Stimulated activated CD8-positive, alpha-beta memory T cell treated with anti-CD3 and anti-CD28 coated beads, Interleukin-15, amount 100 ng/mL, for 24 hours (primary cell): ENCODE data around the gene TMEM101.
A peak's percentile ranks its signal among the peaks of the same experiment; 100 is the strongest.
"Not testable (repeated sequence)": the region's sequence is repeated elsewhere in the genome, so short reads cannot be mapped to it uniquely, and the experiment has no call there.

Experiments
- DNase-seq: peaks from one replicate; pipeline ENCODE4 v3.0.0-alpha.2; 2020; ENCODE audit warnings: low read depth

Gene TMEM101

DNA sequence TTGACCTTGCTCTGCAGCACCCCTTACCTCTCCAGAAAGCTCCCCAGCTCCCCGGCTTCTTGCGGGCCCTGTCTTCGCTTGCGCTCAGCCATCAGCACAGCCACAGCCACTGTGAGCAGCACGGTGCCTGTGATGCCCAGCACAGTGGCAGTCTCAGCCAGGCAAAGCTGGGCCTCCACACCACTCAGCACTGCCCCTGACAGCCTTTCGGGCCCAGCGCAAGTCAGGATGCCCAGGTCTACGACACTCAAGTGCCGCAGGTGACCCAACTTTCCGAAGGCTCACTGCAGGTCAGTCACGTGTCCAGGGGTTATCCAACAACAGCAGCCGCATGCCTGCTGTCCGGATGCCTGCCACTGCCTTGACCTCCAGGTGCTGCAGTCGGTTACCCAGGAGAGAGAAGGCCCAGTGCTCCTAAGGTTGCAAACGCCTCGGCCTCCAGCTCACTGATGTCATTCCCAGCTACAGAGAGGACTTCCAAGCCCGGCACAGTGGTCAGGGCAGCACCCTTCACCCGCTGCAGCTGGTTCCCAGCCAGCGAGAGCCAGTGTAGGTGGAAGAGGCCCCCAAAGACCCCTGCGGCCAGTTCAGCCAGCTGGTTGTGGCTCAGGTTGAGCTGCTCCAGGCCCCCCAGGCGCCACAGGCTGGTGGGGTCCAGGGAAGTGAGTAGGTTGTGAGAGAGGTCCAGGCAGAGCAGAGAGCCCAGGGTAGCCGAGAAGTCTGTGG lies 8.9 kb upstream of the TMEM101 start:
- DNase-seq, result no peak

DNA sequence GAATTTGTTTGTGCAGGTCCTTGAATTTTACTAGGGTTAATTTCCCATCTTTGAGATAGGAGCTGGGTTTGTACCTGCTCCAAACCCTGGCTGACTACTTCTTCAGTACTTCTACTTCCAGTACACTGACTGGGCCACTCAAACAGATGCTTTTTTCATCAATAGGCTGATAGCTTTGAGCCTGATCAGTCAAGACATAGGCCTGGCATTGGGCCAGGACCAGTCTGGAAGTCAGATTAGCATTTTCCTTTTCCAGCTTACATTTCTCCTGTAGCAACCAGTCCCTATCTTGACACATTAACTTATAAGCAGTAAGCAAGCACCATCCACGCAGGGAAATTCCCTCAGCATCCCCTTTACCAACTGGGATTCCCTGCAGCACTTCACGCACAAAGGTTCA lies 7.5 kb upstream of the TMEM101 start:
- no peak for DNase-seq

DNA sequence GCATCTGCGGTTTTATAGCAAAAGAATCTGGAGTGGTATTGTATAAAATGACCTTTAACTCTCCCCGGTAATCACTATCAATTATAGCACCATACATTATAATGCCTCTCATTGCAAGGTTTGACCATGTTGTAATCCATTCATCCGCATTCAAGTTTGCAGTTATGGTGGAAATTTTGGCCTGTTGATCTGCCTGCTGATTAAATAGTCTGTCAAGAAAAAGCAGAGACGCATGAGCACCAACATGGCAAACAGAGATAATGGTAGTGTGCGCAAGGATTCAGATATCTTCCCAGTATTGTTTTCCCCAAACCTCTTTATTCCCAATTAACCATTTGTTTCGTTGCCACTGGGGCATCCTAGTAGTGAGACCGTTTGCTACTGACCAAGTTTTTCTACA lies 6.5 kb upstream of the TMEM101 start:
- not testable (repeated sequence) for DNase-seq

DNA sequence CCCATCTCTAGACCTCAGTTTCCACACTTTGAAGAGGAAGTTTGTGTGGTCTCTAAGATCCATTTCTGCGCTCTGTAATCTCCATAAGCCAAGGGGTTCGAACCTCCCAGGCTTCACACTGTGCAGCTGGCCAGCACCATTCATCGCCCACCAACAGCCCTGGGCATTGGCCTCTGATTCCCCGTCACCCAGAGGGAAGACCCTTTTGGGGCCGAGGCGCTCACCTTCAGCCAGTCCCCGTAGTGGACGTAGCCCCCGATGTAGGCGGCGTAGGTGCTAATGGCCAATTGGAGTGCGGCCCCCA lies 678 bp downstream of the TMEM101 start:
- DNase-seq, result no peak

DNA sequence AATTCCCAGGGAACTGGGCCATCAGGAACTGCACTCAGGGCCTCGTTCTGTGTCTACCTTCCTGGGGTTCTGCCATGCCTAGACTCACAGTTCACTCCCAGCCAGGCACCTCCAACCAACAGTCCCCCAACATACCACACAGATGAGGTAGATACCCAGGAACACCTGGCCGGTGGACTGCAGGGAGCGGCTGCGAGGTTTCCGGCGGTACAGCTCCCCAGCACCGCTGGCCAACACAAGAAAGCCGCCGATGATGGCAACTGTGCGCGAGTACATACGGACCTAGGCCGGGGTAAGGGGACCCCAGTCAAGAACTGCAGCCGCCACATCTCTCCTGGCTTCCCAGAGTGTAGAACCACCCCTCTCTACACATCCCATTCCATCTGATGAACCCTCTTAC lies 1.9 kb downstream of the TMEM101 start:
- DNase-seq, result no peak

DNA sequence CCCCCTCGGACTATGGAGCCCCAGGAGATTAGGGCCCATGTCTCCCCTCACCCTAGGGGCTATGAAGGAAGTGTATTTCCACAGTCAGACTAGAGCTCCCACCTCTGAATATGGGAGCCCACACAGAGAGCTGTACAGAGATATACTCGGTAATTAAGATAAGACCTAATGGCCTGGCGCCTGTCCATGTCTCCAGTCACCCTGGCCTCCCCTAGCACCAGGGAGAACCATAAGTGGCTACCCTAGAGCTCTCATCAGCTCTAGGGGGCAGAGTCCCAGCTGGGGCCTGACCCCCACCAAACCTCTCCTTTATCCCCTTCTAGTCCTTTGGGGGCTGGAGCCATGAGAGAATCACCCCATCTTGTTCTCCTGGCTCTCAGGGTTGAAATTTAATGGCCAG lies 2.4 kb downstream of the TMEM101 start:
- DNase-seq, result no peak

DNA sequence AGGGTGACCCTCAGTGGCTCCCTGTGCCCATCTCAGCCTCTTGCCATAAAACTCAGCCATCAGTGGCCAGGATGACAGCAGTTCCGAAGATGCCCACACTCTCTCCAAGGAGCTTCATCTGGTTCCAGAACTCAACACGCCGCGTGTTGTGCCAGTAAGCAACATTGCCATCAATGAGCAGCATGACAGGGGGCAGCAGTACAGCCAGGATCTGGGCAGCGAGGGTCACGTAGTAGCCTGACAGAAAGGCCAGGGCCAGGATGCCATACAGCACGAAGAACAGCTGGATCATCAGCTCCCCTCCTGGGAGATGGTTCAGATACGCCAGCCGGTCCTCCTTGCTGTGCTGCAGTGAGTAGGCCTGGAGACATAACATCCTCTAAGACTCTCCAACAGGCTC lies 2.9 kb downstream of the TMEM101 start:
- DNase-seq, result no peak

DNA sequence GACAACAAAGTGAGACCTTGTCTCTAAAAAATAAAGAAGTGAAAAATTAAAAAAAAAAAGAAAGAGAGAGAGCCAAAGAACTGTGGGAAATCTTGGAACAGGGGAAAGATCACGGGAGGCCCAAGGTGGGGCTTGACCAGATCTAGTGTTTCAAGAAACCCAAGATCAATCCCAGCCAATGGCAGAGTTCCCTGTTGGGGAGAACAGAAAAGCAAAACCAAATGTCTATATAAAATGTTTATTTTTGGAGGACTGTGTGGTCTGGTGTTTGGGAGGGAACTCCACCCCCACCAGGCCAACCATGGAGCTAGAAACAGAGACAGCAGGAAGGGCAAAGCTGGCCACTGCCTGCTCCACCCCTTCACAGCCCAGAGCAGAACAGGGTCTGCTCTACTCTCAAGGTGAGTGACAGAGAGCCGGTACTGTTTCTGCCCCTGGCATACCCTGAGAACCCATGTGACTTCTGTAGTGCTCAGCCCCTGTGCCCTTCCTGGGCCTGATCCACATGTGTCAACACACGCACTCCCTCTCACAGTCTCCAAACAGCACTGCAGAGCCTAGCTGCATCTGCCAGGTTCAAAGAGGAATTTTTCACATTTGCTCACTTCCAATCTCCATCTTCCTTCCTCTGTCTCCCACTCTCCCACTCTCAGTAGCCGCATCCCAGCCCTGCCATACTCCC lies 3.7 kb downstream of the TMEM101 start:
- no peak for DNase-seq

DNA sequence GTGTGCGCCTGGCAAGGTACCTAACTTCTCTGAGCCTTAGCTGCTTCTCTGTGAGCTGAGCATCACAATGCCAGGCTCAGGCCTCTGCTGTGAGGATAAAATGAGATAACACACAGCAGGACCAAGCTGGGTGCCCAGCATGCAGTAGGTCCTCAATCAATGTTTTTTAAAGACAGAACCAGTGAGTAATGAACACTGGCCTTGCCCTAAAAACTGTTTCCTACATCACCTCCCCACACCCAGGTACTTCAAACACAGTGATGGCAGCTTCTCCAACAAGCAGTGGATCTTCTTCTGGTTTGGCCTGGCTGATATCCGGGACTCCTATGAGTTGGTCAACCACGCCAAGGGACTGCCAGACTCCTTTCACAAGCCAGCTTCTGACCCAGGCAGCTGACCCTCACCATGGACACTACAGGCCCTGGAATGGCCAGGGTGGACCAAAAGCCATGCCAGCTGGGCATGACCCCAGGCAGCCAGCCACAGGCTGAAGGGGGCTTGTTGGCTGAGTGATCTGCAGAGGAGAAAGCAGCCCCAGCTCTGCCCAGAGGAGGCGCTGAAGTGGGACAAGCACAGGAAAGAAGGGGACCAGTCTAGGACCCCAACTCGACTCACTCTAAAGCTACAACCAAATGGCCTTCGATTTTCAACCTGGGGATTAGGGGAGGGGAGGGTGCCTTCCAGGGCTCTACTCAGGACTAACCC lies 6.4 kb downstream of the TMEM101 start:
- DNase-seq, result no peak

DNA sequence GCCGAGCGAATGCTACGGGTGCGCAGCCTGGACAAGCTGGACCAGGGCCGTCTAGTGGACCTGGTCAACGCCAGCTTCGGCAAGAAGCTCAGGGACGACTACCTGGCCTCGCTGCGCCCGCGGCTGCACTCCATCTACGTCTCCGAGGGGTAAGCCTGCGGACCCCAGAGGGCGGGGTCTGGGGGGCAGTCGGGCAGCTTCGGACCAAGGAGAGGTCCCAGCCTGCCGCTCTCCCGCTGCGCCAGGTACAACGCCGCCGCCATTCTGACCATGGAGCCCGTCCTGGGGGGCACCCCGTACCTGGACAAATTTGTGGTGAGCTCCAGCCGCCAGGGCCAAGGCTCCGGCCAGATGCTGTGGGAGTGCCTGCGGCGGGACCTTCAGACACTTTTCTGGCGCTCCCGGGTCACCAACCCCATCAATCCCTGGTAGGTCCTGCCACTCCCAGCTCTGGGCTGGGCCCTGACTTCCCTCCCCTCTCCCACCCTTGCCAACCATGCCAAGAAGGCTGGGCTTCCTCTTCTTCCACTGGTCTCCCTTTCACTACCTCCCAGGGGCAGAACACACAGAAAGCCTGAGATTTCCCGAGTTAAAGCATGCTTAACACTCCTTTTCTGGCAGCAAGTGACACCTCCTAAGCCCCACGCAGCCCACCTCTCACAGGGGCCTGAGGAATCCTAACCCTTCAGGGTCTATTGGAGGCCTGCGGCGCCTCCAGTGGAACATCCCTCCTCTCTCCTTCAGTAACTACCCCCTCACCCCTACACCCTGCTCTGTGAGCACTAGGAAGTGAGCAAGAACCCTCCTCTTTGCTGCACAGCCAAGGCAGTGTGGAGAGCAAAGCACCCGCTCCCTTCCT lies 7.2 kb downstream of the TMEM101 start:
- DNase-seq, result no peak

DNA sequence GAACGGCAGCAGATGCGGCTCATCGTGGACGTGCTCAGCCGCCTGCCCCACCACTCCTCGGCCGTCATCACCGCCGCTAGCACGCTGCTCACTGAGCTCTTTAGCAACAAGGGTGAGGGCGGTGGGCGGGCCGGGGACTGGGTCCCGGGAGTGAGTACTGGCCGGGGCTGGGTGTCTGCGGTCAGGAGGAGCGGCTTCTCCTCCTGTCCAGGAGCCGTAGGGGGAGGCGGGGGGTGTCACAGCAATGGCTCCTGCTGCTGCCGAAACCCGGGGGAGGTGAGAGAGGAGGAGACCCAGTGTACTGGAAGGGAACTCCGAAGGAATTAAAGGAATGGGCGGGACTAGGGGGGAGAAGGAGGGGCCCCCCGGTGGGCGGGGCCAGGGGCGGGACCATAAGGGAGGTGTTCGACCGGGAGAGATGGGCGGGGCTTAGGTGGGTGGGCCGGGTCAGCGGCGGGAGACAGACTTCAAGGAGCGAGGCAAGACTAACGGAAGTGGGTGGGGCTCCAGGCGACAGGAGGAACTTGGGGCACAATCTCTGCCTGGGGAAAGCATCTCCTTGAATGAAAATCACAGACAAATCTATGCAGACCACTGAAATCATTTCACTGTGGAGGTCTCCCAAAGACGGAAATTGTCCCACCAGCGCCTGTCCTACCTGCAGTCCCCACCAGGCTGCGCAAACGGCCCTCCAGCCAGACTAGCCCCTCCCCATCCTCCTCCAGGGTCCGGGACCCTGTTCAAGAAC lies 8.0 kb downstream of the TMEM101 start:
- peak; percentile 91 for DNase-seq

DNA sequence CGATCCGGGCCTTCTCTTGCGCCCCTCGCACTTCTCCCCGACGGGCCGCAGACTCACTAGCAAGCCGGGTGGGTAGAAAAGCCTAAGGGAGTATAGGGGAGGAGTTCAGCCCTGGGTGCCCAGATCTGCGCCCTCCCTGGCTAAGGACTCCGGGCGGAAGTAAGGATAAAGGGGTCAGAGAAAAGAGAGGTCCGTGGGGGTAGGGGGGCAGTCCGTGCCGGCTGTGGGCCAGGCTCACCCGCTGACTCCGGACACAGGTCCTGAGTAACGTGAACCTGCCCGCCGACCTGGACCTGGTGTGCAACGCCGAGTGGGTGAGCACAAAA lies 8.5 kb downstream of the TMEM101 start:
- no peak for DNase-seq

DNA sequence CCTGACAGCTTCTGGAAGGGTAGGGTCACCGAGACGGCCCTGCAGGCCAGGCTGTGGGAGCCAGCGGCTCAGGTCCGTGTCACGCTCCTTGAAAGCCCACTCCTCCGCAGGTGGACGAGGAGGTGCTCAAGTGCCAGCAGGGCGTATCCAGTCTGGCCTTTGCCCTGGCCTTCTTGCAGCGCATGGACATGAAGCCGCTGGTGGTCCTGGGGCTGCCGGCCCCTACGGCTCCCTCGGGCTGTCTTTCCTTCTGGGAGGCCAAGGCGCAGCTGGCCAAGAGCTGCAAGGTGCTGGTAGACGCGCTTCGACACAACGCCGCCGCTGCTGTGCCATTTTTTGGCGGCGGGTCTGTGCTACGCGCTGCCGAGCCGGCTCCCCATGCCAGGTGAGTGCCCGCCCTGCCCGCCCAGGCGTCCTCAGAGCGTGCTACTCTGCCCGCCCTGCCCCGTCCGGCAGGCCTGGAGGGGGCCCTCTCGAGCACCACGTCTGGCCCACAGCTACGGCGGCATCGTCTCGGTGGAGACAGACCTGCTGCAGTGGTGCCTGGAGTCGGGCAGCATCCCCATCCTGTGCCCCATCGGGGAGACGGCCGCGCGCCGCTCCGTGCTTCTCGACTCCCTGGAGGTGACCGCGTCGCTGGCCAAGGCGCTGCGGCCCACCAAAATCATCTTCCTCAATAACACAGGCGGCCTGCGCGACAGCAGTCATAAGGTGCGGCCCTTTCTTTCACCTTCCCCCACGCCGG lies 9.1 kb downstream of the TMEM101 start:
- no peak for DNase-seq

DNA sequence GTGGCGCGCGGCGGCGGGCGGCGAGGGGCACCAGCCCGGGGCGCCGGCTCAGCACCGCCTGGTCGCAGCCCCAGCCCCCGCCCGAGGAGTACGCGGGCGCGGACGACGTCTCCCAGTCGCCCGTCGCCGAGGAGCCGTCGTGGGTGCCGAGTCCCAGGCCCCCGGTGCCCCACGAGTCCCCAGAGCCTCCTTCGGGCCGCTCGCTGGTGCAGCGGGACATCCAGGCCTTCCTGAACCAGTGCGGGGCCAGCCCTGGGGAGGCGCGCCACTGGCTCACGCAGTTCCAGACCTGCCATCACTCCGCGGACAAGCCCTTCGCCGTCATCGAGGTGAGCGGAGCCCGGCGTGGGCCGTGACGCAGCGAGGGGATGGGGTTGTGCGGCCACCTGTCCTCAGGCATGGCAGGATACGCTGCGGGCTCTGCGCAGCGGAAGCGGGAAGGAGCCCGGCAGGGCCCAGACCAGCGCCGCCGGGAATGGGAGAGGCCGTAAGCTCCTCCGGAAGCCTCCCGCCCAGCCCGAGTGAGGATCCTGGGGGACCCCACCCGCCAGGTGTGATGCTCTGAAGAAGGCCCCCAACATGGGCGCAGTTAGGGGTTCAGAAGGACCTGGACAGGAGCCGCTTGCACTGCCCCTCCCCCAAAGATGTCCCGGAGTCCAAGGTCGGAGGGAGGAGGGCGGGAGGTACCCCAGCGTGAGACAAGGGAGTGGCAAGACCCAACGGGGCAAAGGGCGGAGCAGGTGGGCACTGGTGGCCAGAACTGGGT lies 9.8 kb downstream of the TMEM101 start:
- no peak for DNase-seq

DNA sequence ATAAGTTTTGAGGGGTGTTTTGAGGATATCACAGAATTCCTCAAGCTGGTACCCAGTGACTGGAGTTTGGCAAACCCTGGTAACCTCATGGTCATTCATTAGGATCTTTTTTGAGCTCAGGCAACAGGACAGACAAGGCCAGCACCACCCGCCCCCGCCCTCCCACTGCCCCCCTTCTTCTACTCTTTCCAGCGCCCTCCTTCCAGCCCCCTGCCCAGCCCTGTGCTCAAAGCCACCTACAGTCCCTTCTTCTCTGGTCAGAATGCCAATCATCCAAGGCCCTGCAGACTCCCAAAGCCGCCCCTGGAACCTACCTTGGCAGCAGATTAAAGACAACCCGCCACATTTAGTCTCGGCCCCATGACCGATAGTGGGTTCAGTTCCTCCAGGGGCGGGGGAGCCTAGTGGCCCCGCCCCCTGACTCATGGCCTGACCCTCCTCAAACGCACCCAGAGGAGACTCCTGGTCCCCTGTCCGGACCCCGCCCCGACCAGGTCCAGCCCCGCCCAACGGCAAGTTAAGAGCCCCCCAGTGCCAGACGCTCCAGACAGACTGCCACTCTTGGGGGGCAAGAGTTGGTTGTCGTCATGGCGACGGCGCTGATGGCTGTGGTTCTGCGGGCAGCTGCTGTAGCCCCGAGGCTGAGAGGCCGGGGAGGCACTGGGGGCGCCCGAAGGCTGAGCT lies 10.5 kb downstream of the TMEM101 start, which contains the start of gene NAGS:
NAGS (plus strand) TSS at position 546 of the 684 bp plus-strand sequence; CDS start at position 588, 42 bp downstream.
- no peak for DNase-seq

DNA sequence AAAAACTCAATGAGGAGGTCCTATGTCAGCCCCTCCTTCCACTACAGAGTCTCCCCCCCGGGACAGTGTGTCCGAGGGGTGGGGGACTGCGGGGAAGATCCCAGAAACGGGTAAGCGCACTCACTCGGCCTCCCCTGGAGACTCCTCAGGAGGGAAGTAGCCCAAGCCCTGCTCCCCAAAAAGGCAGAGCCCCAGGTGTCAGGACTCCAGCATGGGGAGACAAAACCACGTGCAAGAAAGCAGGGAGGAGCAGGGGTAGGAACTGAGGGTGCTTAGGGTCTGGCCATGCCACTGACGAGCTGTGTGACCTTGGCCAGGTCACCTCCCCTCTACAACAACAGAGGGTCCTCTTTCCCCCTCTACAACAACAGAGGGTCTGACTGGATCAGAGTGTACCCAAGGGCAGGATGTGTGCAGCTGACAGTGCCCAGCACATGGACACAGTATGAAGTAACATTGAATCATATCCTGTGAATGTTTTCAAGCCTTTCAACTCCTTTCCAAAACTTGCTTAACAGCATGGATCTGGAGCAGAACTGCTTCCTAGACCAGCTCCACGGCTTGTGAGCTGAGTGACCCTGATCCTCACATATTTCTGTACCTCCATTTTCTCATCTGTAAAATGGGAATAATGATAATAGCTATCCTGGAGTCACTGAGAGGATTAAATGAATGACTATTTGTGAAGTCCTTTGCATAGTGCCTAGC lies 12.5 kb downstream of the TMEM101 start:
- DNase-seq, result no peak

DNA sequence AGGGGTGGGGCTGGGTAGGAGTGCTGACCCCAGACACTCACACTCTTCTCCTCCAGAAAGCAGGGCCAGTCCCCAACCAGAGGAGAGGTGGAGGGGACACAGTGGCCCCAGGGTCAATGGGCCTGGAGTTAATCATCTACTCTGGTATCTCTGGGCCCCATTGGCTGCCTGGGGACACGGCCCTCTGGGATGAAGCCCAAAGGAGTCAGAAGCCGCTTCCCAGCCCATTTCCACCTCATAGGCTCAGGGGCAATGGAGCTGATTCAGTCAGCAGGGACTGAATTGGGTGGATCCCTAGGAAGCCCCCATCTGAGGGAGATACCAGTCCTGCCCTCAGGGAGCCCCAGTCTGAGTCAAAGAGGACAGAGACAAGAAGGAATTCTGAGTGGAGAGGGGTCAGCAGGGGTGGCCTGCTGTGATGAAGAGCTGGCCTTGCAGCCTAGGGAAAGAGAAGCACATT lies 13.3 kb downstream of the TMEM101 start:
- no peak for DNase-seq

DNA sequence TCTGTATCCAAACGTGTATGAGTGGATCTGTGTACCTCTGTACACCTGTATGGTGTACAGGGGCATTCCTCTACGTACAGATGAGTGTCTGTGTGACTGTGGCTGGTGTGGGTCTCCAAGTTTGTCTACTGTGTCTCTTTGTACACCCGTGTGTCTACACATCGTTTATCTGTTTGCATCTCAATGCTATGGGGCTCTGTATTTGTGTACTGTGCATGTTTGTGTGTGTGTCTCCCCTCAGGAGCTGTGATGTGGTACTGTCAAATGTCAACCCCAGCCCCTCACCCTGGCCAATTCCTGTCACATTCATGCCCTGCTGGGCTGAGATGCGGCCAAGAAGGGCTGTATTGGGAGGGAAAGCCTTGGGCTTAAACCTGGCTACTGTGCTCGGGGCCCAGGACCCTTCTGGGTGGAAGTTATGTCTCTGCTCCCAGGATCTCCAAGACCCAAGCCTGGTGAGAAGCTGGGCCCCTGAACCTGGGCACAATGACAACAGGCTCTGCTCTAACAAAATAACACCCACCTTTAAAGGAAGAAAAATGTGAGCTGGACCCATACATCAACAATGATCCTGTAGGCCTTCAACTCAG lies 13.8 kb downstream of the TMEM101 start:
- no peak for DNase-seq
